ENCODE data around the gene HSDL1. TPM values are rescaled to one million over a fixed set of nuclear protein-coding genes. Genes with fewer than 3 reads are reported as not detected.

Gene HSDL1
- total and polyA plus RNA-seq, 7 donors, result 11.7 to 39.3 (median 20.4) TPM

DNA sequence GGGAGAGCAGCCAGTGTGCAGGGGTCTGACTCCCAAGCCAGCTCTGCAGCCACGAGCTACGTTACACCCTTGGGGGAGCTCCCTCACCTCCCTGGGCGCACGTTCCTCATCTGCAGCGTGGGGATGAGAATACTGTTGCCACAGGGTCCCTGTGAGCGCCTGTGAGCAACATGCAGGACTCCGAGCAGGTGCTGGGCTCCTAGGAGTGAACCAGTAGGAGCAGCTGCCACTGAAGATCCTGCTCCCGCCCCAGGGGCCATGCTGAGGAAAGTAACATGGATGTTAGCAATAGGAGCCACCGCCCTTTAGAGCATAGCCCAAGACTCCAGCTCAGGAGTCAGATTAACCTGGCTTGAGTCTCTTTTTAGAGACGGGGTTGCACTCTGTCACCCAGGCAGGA is 16.1 kb upstream of the HSDL1 start:
- TF ChIP-seq, protein P1, sequence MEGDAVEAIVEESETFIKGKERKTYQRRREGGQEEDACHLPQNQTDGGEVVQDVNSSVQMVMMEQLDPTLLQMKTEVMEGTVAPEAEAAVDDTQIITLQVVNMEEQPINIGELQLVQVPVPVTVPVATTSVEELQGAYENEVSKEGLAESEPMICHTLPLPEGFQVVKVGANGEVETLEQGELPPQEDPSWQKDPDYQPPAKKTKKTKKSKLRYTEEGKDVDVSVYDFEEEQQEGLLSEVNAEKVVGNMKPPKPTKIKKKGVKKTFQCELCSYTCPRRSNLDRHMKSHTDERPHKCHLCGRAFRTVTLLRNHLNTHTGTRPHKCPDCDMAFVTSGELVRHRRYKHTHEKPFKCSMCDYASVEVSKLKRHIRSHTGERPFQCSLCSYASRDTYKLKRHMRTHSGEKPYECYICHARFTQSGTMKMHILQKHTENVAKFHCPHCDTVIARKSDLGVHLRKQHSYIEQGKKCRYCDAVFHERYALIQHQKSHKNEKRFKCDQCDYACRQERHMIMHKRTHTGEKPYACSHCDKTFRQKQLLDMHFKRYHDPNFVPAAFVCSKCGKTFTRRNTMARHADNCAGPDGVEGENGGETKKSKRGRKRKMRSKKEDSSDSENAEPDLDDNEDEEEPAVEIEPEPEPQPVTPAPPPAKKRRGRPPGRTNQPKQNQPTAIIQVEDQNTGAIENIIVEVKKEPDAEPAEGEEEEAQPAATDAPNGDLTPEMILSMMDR (IDR thresholded peaks at IDR 0.05), result no peak
- DNase-seq, result no peak
- intact Hi-C loops (cut with DNase I), result no loop called here
- no peaks in the 10 kb centered on the region for H3K36me3 ChIP-seq (ENCODE audit: insufficient read depth in 1 of 2, low read depth in 1 of 2)
- H3K27me3 ChIP-seq (ENCODE audit: insufficient read depth in 3 of 3, low read length in 2 of 3), result peaks cover 0 to 42% (median 3%) of the 10 kb centered on the region in 3 donors
- no peak overlapping the region for H3K4me3 ChIP-seq
- H3K4me1 ChIP-seq, result no peaks in the 10 kb centered on the region
- no peak overlapping the region for H3K27ac ChIP-seq
- 68 to 76% (median 70%) methylated on average over 10 of the region's 10 CpGs for WGBS, 3 donors
- no peak for ATAC-seq
- H3K9me3 ChIP-seq, result peaks cover 2% of the 10 kb centered on the region

DNA sequence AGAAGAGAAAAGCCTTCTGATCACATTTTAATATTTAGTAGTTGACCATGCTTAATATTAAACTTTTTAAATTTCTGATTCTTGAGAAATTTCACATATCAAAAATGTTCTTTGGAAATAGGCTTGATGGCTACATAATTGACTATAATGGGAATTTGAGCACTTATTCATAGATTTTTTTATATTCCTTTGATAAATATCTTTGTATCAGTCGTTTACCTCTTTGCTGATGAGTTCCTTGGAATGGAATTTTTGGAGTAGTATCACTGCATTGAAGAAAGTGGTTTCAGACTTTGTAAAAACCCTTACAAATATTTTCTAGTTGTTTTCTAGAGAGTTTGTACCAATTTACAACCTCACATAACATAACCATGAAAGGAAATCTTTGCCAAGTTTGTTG is 14.8 kb upstream of the HSDL1 start:
- DNase-seq (no peak), ATAC-seq (no peak)
- Histone ChIP-seq H3K9me3 (peaks cover 4% of the 10 kb centered on the region), H3K27ac (no peak overlapping the region), H3K36me3 (ENCODE audit: insufficient read depth in 1 of 2, low read depth in 1 of 2) (no peaks in the 10 kb centered on the region), H3K4me1 (no peaks in the 10 kb centered on the region), H3K27me3 (ENCODE audit: insufficient read depth in 3 of 3, low read length in 2 of 3) (peaks cover 0 to 42% (median 3%) of the 10 kb centered on the region in 3 donors), H3K4me3 (no peak overlapping the region)
- intact Hi-C loops (cut with DNase I), result no loop called here
- TF ChIP-seq, protein P1 (IDR thresholded peaks at IDR 0.05), result no peak
- 41 to 49% (median 48%) methylated on average over 1 of the region's 1 CpG for whole genome bisulfite sequencing, 3 donors

DNA sequence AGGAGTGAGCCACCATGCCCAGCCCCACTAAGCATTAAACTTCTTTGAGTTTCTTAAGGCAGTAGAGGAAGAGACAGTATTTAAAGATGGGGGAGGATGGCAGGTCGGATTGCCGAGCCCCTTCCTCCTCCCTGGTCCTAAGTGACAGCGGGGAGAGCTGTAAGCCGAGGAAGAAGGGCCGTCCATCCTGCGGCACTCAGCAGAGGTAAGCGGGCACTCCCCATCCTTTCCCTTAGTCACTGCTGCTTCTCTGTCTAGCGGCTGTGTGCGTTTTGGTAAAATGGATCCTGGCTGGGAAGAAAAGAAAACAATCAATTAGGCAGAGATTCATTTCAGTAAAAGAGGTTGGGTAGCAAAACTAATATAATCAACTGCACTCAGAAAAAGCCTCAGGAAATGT is 14.0 kb upstream of the HSDL1 start:
- no peak overlapping the region for H3K4me3 ChIP-seq
- no peaks in the 10 kb centered on the region for H3K4me1 ChIP-seq
- DNase-seq, result no peak
- H3K27me3 ChIP-seq (ENCODE audit: insufficient read depth in 3 of 3, low read length in 2 of 3), result peaks cover 0 to 42% (median 3%) of the 10 kb centered on the region in 3 donors
- ATAC-seq, result no peak
- WGBS, 3 donors, result 17 to 25% (median 23%) methylated on average over 7 to 9 of the region's 9 CpGs
- TF ChIP-seq, protein P1 (IDR thresholded peaks at IDR 0.05), result no peak
- H3K36me3 ChIP-seq (ENCODE audit: insufficient read depth in 1 of 2, low read depth in 1 of 2), result no peaks in the 10 kb centered on the region
- no peak overlapping the region for H3K27ac ChIP-seq
- intact Hi-C loops (cut with DNase I), result no loop called here
- peaks cover 4% of the 10 kb centered on the region for H3K9me3 ChIP-seq

- TF ChIP-seq, protein P1 (IDR thresholded peaks at IDR 0.05), result no peak
- H3K27ac ChIP-seq, result no peak overlapping the region
- intact Hi-C loops (cut with DNase I), result no loop called here
- no peak overlapping the region for H3K4me3 ChIP-seq
- DNase-seq (no peak), ATAC-seq (no peak)
- WGBS, 3 donors, result 52 to 69% (median 65%) methylated on average over 5 of the region's 5 CpGs
- peaks cover 0 to 33% (median 3%) of the 10 kb centered on the region in 3 donors for H3K27me3 ChIP-seq (ENCODE audit: insufficient read depth in 3 of 3, low read length in 2 of 3)
- no peaks in the 10 kb centered on the region for H3K4me1 ChIP-seq
- H3K36me3 ChIP-seq (ENCODE audit: insufficient read depth in 1 of 2, low read depth in 1 of 2), result no peaks in the 10 kb centered on the region
- peaks cover 4% of the 10 kb centered on the region for H3K9me3 ChIP-seq
Observed at GRCh38 chr16:84156342-84156784, 11.4 kb upstream of the HSDL1 start.

DNA sequence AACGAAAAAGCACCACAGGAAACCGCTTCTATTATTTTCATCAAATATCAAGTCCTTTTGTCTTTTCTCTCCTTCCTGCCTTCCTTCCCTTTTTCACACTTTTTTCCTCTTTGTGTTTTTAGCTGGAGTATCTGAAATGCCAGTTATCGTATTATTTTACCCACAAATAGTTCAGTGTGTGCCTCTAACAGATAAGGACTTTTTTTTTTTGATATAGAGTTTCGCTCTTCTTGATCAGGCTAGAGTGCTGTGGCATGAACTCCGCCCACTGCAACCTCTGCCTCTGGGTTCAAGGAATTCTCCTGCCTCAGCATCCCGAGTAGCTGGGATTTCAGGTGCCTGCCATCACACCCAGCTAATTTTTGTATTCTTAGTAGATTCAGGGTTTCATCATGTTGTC is 10.8 kb upstream of the HSDL1 start:
- no peaks in the 10 kb centered on the region for H3K36me3 ChIP-seq (ENCODE audit: insufficient read depth in 1 of 2, low read depth in 1 of 2)
- ATAC-seq (no peak), DNase-seq (no peak)
- no peak overlapping the region for H3K4me3 ChIP-seq
- H3K9me3 ChIP-seq, result peaks cover 4% of the 10 kb centered on the region
- intact Hi-C loops (cut with DNase I), result no loop called here
- 83 to 89% (median 89%) methylated on average over 6 of the region's 6 CpGs for WGBS, 3 donors
- no peak overlapping the region for H3K27ac ChIP-seq
- TF ChIP-seq, protein P1 (IDR thresholded peaks at IDR 0.05), result no peak
- peaks cover 0 to 27% (median 3%) of the 10 kb centered on the region in 3 donors for H3K27me3 ChIP-seq (ENCODE audit: insufficient read depth in 3 of 3, low read length in 2 of 3)
- no peaks in the 10 kb centered on the region for H3K4me1 ChIP-seq
